GM18909 (cell line): Measurements from ENCODE around the gene ADPRS.
A peak's percentile ranks its signal among the peaks of the same experiment; 100 is the strongest.

Experiments
- ATAC-seq: cut with Tn5 transposase; IDR thresholded peaks from one replicate; pipeline ENCODE4 v1.9.1; 2021; ENCODE audit warnings: mild to moderate bottlenecking; ENCODE audit not compliant: unreplicated experiment, poor library complexity

The ADPRS gene, protein sequence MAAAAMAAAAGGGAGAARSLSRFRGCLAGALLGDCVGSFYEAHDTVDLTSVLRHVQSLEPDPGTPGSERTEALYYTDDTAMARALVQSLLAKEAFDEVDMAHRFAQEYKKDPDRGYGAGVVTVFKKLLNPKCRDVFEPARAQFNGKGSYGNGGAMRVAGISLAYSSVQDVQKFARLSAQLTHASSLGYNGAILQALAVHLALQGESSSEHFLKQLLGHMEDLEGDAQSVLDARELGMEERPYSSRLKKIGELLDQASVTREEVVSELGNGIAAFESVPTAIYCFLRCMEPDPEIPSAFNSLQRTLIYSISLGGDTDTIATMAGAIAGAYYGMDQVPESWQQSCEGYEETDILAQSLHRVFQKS

DNA sequence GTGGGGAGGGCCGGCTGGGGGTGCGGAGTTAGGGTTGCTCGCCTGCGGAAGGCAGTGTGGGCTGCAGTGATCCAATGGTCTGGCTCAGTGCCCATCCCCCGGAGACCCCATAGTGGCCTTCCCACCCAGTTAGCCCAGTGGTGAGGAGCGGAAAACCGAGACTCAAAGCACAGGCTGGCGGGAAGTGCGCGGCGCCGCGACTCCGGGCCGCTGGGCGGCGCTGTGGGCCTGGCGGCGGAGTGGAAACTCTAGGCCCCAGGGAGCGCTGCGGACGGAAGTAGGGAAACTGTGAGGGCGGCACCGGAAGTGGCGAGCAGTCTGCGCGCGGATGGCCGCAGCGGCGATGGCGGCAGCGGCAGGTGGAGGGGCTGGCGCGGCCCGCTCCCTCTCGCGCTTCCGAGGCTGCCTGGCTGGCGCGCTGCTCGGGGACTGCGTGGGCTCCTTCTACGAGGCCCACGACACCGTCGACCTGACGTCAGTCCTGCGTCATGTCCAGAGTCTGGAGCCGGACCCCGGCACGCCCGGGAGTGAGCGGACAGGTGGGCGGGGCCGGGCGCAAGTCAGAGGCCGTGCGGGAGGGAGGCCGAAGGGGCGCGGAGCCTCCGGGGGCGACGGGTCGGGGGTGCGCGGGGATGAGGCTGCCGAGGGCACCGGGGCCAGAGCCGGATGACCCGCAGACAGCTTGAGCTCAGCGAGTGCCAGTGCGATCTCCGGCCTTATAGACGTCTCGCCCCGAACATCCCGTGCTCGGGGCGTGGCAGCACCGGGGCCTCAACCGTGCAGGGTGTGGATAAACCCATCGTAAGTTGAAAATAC lies at the start of gene ADPRS:
ADPRS (plus strand) TSS at position 316 of the 816 bp plus-strand sequence; CDS start at position 329, 13 bp downstream.
- peak; percentile 77 for ATAC-seq

DNA sequence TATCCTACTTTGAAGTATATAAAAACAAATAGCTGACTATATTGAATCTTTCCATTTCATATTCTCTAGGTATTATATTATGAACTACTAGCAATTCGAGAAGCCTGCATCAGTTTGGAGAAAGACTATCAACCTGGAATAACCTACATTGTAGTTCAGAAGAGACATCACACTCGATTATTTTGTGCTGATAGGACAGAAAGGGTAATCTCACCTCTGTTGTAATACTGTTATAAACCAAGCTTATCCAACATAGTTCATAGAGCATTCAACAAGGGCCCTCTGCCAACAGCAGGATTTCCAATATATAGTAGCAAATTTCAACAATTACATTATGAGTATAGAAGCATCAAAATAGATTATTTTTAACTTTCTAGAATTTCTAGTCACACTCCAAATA lies 48.5 kb upstream of the ADPRS start:
- no peak for ATAC-seq

DNA sequence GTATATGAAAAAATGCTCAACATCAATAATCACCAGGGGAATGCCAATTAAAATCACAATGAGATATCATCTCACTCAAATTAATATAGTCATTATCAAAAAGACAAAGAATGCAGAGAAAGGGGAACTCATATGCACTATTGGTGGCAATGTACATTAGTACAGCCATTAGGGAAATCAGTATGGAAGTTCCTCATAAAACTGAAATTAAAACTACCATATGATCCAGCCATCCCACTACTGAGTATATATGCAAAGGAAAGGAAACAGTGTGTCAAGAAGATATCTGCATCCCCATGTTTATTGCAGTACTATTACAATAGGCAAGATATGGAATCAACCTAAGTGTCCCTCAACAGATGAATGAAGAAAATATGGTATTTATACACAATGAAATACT lies 36.9 kb upstream of the ADPRS start:
- no peak for ATAC-seq

DNA sequence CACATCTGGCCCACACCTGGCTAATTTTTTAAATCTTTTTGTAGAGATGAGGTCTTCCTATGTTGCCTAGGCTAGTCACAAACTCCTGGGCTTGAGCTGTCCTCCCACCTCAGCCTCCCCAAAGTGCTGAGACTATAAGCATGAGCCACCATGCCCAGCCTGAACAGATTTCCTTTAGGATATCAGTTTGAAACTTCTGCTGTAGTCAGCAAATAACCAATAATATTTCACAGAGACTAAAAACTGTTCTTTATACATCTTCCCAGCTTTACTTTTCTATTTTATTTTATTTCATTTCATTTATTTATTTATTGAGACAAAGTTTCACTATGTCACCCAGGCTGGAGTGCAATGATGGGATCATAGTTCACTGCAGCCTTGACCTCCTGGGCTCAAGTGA lies 34.7 kb upstream of the ADPRS start:
- ATAC-seq: no peak

DNA sequence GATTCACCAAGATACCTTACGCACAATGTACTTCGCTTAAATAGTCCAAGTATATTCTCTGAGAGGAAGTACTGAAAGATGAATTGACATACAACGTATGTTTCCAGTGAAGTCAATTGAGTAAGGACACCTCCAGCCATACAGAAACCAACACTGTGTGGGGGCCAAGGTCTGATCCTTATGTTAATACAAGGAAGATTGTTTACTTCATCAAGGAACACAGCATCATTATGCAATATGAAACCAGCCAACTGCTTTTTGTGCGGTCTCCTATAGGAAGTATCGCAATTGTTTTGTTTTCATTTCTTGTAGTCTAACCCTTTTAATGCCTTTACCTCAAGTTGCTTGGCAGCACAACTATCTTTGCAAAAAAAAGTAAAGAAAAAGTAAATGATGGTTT lies 33.0 kb upstream of the ADPRS start:
- ATAC-seq: no peak

DNA sequence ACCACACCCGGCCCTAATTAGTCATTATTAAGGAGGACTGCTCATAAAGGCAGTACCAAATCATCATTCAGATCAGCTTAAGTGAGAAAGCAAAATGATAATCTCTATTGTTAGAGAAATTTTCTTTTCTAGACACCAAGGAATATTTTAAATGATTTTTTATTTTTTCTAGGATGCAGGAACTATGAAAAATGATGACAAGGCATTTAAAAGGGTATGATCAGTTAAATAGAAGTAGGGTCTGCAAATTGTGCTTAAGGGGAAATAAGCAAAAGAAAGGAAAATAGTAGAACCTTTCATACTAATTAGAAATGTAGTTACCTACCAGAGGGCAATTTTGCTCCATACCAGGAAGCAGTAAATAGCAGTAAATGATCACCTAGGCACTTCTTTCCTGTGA lies 26.4 kb upstream of the ADPRS start:
- no peak for ATAC-seq

DNA sequence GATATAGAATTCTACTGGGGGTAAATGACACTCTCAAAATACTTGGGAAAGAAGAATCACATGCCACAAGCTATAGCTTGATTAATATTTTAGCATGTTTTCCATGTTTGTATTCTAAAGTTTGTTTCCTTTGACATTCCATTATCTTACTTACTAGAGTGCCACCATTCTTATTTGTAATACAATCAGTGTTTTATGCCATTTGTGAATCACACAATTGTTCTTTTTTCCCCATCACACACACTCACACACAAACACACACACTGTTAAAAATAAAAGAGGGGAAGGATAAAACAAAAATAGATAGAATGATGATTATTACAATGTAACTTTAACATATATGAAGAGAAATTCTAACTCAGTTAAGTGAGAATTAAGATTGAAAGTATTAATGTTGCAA lies 20.8 kb upstream of the ADPRS start:
- ATAC-seq: no peak

DNA sequence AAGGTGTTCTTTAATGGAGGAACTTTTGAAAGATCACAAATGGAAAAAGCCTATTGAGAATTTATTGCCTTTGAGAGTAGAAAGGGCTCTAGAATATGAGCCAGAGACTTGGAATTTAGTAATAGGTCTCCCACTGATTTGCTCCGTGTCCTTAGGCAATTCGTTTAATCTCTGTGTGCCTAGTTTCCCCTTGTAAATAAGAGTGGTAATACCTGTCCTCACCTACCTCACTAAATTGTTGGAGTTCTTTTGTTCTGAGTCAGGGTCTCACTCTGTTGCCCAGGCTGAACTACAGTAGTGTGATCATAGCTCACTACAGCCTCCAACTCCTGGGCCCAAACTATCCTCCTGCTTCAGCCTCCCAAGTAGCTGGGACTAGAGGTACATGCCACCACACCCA lies 19.8 kb upstream of the ADPRS start:
- no peak for ATAC-seq

DNA sequence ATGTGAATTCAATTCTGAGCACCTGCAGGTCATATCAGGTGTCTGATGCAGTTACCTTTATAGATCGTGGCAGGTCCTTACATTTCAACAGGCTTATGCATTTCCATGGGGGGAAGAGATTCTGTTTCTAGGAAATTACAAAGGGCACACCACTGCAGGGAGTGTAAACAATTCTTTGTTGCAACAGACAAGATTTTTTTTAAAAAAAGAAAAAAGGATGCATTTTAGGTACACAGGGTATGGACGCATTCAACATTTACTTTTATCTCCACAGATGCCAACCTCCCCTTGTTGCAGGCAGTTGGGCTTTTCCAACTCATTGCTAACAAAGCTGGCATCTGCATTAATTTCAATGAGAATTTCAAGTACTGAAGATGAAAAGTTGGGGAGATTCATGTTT lies 18.3 kb upstream of the ADPRS start:
- no peak for ATAC-seq

DNA sequence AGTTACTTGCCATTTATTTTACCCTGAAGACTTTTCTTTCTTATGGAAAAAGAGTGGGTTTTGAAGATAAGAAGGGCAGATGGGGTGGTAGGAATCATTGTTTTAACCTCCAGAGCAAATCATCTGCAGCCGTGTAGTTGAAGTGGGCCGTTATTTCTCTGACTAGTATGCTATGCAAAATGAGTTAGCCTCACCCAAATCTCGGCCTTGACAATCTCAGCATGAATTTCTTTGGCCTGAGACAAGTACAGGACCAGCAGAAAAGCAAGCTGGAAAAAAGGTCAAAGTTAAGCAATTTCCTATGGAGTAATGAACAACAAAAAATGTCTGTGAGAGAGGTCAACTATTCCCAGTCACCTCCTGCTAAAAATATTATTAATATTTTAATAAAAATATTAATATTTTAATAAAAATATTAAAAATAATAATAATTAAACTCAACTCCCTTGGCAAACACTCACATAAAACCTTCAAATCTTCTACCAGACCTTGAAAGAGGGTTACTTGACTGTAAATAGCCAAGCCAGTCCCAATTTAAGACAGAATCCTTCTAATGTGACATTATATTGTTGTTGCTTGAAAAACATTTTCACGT lies 11.6 kb upstream of the ADPRS start:
- ATAC-seq: no peak

DNA sequence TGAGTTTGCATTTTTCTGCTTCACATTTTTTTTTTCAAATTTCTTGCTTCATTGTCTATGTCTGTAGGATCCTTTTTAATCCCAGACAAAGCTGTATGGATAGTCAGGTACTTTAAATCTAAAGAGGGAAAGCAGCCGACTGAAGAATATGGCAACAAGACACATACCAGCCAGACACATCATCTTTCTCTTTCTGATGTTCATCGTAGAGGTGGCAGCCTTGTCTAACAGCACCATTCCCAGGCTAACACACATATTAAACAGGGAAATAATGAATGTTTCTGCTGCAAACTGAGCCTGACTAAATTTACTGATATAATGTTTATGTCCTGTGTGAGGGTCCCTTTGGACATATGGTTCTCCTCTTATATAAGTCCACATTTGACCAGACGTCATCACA lies 8.5 kb upstream of the ADPRS start:
- no peak for ATAC-seq

DNA sequence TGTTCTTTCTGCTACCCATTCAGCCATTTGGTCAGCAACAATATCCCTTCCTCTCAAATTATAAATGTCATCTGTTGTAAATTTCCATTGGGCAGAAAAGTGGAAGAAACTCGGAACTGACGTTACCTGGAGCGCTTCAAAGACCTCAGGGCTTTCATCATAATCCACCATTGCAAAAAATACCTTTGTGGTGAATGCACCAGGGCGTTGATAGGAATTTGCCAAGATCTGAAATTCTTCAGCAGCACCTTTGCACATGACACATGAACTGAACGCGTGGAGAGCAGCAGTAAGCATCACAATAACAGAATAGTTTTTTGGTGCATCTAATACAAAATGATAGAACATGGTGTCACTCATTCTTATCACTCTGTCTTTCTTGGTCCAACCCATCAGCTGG lies 7.9 kb upstream of the ADPRS start:
- no peak for ATAC-seq

DNA sequence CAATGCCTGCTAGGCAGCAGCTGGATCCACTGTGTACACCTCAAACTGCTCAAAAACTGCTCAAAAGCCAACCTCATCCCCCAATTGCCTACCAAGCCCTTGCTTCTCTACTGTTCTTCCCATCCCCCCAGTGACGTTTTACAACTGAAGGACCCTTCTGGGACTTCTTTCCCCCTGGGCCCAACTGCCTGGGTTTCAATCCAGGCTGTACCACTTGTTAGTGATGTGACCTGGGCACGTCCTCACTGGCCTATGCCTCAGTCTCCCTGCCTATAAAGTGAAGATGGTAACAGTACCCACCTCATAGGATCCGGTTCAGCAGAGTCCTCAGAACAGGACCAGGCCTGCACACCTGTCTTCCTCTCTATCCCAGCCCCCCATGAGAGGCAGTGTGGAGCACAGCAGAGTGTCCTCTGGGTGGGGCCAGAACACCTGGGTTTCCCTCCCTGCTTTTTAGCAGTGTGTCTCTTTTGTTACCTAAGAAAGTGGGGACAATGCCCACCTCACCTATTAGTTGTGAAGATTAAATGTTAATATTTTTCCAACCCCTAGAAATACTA lies 6.7 kb upstream of the ADPRS start:
- no peak for ATAC-seq

DNA sequence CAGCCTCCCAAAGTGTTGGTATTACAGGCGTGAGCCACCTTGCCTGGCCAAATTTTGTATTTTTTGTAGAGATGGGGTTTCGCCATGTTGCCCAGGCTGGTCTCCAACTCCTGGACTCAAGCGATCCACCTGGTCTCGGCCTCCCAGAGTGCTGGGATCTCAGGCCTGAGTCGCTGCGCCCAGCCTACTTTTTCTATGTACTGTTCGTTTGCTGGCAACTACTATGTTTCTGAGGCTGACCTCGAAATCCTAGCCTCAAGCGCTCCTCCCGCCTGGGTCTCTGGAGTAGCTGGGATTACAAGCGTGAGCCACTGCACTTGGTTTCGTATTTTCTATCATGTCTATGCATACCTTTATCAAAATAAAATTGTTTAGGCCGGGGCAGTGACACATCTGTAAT lies 5.5 kb upstream of the ADPRS start:
- no peak for ATAC-seq

DNA sequence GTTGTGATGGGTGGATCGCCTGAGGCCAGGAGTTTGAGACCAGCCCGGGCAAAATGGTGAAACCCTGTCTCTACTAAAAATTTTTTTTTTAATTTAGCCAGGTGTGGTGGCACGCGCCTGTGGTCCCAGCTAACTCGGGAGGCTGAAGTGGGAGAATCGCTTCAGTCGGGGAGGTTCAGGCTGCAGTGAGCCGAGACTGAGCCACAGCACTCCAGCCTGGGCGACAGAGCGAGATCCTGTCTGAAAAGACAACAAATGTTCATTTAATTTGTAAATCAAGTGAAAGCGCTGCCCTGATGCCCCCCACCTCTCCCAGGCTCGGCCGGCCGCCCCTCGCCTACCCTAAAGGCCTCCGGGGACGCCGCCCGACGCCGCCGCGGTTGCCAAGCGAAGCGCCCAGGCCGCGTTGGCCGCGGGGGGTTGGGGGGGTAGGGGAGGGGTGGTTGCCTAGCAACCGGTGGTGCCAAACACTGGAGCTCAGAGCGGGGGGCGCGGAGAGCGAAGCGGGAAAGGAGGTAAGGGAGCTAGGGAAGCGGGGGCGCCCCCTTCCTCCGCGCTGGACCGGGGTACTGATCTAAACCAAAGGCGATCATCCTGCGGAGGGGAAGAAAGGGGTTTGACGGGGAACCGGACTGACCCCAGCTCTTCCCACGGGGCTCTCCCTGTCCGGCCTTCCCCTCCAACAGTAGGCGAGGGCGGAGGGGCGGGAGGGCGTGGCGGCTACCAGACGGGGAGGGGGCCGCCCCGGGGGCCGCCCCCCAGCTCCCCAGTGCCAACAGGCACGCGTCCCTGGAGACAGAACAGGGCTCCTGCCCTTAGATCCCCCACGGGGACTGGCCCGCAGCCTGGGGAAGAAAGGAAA lies 4.8 kb upstream of the ADPRS start, which contains the start of gene TEKT2:
TEKT2 (plus strand) TSS at position 460 of the 862 bp plus-strand sequence. CDS start 828 bp downstream, outside the sequence.
- ATAC-seq: no peak

DNA sequence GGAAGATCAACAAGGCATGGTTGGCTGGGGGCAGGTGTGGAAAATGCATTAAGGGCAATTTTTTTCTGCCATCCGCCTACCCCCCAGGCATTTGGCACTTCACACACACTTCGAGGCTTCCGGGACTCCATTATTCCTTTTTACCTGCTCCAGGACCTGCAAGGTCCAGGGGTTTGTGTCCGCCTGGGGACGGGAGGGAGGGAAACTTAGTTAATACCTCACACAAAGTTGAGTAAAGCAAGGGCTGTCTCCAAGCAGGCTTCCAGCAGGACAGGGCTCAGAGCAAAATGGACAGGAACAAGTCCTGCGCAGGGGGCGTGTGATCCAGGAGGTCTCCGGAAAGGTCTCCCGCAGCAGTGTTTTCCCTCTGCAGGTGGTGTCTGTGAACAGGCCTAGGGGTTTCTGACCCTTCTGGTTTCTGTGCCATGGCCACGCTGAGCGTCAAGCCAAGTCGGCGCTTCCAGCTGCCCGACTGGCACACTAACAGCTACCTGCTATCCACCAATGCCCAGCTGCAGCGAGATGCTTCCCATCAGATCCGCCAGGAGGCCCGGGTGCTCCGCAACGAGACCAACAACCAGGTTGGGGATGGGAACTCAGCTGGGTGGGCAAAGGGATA lies 4.1 kb upstream of the ADPRS start:
- no peak for ATAC-seq

DNA sequence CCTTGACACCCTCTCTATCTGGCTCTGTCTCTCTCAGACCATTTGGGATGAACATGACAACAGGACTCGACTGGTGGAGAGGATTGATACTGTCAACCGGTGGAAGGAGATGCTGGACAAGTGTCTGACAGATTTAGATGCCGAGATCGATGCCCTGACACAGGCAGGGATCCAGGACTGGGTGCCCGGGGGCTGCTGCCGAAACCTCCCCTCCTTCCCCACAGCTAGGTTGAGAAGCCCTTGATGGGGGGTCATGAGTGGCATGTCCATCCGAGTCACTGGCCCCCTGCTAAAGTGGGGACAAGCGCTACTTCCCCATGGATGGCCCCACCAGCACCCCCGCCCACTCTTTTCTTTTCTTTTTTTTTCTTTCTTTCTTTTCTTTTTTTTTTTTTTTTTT lies 3.6 kb upstream of the ADPRS start:
- ATAC-seq: no peak

DNA sequence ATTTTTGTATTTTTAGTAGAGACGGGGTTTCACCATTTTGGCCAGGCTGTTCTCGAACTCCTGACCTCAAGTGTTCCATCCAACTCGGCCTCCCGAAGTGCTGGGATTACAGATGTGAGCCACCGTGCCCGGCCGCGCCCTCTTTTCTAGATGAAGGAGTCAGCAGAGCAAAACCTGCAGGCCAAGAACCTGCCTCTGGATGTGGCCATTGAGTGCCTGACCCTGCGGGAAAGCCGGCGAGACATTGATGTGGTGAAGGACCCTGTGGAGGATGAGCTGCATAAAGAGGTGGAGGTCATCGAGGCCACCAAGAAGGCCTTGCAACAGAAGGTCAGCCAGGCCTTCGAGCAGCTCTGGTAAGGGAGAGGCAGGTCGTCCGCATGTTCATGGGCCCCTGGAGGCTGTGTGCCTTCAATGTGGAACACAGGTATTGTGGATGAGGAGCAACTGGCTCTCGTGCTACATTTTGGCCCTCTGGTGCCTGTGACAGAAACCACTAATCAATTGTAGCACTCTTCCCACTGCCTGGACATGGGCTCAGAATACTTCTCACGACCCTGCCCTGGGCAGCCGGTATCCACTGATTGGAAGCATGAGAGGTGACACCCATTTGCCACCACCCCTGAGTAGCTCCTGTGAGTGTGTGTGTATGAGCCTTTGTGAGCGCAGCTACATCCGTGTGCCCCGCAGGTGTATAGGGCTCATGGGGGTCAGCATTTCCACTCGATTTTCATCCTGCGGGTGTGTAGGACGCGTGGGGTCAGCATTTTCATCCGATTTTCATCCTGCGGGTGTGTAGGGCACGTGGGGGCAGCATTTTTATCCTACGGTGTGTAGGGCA lies 2.8 kb upstream of the ADPRS start:
- no peak for ATAC-seq
